HG02840 (cell line): ENCODE data around the gene PLXNA3.

Experiments used
- ATAC-seq: cut with Tn5 transposase; IDR thresholded peaks from one replicate; pipeline ENCODE4 v1.9.1; 2021; ENCODE audit warnings: mild to moderate bottlenecking, moderate library complexity, moderate number of reproducible peaks; ENCODE audit not compliant: unreplicated experiment, low FRiP score

The PLXNA3 gene

DNA sequence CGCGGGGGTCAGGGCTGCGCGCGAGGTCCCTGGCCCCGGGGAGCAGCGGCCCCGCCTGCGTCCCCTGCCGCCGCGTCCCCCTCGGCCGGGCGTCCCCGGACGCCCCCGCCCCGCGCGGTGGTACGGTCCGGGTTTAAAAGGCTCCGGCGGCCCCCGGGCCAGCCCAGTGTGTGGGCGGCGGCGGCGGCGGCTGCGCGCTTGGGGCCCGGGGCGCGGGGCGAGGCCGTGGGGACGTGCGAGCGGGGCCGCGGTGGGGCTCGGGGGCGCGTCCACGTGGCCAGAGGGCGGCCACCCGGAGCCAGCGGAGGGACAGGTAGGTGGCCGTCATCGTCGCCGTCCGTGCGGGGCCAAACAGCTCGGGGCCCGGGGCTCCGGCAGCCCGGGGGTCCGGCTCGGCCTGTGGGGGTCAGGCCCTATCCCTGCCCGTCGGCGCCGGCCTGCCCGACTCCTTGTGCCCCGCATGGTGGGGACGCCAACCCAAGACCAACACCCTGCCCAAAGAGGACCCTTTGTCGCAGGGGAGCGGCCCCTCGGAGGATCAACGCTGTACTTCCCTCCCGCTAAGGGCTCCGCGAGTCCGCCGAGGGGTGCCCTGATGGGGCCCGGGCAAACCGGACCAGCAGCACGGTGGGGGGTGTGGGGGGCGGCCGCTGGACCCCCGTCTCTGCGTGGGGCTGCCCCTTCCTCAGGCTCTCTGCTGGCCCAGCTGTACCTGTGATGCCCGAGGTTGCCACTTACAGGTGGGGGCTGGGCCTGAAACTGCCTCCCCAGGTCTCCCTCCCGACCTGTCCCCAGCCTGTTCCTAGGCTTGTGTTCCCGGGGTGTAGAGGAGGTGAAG lies at the start of gene PLXNA3:
TSS of gene PLXNA3 (plus strand) at position 166 of the 838 bp plus-strand sequence. CDS start 1,903 bp downstream, outside the sequence.
- ATAC-seq: peak; percentile 54

- ATAC-seq: no peak
These were observed 49.3 kb upstream of the PLXNA3 start for GRCh38 chrX:154408659-154409221.

DNA sequence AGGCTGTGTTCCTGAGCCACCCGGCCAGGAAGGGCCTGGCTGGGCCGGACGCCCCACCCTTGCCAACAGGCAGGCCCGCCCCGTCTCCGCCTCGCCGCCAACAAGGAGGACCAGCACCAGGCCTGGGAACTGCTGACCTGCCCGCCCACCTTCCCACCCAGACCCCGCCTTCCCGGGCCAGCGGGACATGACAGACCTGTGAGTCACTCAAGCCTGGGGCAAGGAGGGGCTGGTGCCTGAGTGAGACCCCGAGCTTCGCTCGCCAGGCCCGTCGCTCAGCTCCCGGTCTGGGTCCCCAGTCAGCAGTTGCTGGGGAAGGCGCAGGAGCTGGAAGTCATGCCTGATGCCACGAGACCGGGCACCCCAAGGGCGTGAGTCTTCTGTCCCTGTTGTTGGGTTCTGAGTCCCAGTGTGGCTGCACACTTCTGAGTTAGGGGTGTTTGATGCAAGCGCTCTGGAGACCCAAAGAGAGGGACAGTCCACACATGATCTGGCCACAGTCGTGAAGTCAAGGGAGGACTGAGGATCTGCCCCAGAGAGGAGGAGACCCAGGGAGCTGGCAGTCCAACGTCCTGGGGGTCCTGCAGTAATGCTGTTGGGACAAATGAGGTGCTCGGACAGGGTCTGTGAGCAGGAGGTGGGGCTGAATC lies 48.7 kb upstream of the PLXNA3 start, which contains the start of gene DNASE1L1:
TSS of gene DNASE1L1 (minus strand) at position 33 of the 650 bp plus-strand sequence. CDS start 3,686 bp downstream, outside the sequence.
- ATAC-seq: no peak

GRCh38 chrX:154411981-154412340 lies 46.1 kb upstream of the PLXNA3 start:
- no peak for ATAC-seq

- ATAC-seq: no peak
These were observed 45.6 kb upstream of the PLXNA3 start for GRCh38 chrX:154412468-154412867.

GRCh38 chrX:154413142-154413541 lies 44.9 kb upstream of the PLXNA3 start:
- ATAC-seq: no peak

GRCh38 chrX:154417157-154417556 lies 40.9 kb upstream of the PLXNA3 start:
- no peak for ATAC-seq

DNA sequence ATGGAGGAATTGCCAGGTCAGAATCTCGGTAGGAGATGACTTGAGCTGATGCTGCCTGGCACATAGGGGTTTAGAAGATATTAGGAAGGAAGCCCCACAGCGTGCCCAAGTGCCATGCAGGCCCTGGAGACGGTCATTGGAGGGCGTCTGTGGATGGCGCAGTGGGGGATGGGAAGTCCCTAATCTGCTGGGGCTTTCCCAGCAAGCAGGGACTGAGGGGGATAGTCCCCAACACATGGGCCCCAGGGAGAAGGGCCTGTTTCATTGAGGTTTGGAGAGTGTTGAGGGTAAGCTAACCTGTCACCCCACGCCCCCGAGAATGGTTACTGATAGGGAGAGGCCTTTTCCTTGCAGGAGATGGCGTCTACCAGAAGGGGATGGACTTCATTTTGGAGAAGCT lies 38.9 kb upstream of the PLXNA3 start:
- ATAC-seq: no peak

DNA sequence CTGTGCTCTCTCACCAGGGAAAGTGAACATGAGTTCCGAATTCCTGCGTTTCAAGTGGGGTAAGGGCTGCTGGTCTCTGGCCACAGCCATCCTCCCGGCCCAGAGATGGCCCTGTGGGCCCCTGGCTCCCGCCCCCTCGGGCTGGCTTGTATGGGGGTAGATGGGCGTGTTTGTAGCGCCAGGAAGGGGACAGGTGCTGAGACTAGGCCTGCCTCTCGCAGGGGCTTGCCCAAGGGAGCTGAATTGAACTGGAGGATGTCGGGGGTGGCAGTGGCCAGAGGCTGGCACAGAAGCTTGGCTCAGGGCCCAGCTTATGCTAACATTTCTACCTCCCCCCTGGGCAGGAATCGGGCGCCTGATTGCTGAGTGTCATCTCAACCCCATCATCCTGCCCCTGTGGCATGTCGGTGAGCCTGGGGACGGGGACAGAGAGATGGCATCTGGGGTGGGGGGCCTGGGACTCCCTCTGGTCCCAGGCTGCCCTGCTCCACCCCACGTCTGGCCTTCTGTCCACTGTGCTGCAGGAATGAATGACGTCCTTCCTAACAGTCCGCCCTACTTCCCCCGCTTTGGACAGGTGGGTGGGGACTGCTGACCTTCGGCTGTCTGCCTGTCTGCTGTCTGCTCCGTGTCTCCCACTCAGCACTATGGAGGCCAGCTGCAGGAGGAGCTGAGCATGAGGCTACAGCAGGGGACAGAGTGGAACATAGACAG lies 38.2 kb upstream of the PLXNA3 start:
- ATAC-seq: no peak

GRCh38 chrX:154420402-154420756 lies 37.7 kb upstream of the PLXNA3 start:
- no peak for ATAC-seq

DNA sequence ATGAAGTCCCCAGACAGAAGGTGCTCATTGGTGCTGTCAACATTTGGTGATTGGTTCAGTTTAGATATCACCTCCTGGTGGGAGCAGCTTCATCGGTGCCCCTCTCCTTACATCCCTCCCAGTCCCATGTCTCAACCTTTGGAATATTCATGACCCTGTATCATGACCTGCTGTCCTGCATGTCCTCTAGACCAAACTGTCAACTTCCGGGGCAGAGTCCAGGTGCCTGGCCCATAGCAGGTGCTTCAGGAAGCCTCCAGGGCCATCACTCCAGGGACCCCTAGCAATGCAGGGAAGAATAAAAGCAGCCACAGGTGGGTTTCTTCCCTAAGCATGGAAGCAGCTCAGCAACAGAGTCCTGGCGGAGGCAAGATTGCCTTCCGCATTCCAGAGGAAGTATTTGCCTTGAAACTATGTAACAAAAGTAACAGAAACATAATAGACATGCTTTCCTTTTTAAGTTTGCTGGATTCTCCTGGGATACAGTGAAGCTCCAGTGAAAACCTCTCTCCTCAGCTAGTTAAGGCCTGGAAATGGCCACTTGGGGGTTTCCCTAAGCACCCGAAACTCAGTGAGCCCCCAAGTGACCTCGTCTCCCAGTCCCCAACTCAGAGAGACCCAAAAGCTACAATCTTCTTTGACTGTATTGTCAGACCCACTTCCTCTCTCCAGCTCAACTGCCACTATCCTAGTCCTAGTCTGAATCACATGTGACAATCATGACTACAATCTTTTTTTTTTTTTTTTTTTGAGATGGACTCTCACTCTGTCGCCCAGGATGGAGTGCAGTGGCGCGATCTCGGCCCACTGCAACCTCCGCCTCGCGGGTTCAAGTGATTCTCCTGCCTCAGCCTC lies 30.9 kb upstream of the PLXNA3 start:
- no peak for ATAC-seq

DNA sequence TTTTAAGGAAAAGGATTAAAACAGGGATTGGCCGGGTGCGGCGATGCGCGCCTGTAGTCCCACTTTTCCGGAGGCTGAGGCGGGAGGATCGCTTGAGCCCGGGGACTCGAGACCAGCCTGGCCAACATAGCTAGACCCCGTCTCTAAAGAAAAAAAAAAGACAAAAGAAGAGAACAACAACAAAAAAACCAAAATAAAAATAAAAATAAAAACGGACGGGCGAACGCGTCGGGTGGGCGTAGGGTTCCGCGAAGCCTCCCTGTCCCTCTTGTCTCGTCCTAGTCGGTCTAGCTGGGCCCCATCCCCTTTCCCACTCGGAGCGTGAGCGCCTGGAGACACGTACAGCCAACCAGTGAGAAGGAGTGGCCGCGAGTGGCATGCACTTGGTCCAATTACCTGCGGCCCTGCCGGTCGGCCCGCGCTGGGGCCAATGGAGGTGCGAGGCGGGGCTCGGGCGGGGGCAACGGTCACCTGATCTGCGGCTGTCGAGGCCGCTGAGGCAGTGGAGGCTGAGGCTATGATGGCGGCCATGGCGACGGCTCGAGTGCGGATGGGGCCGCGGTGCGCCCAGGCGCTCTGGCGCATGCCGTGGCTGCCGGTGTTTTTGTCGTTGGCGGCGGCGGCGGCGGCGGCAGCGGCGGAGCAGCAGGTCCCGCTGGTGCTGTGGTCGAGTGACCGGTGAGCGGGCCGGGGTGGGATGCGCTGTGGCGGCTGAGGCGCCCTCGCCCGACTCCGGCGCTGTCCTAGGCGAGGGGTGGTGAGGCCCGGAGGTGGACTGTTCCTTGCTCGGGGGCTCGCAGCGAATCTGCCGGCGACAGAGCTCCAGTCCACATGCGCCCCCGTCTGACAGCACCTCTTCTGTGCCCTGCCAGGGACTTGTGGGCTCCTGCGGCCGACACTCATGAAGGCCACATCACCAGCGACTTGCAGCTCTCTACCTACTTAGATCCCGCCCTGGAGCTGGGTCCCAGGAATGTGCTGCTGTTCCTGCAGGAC lies 29.6 kb upstream of the PLXNA3 start, which contains the start of gene ATP6AP1:
TSS of gene ATP6AP1 (plus strand) at position 502 of the 996 bp plus-strand sequence. CDS start at position 518, 16 bp downstream.
- ATAC-seq: peak; percentile 90

GRCh38 chrX:154429711-154430110 lies 28.4 kb upstream of the PLXNA3 start:
- no peak for ATAC-seq

GRCh38 chrX:154430479-154430878 lies 27.6 kb upstream of the PLXNA3 start:
- no peak for ATAC-seq

DNA sequence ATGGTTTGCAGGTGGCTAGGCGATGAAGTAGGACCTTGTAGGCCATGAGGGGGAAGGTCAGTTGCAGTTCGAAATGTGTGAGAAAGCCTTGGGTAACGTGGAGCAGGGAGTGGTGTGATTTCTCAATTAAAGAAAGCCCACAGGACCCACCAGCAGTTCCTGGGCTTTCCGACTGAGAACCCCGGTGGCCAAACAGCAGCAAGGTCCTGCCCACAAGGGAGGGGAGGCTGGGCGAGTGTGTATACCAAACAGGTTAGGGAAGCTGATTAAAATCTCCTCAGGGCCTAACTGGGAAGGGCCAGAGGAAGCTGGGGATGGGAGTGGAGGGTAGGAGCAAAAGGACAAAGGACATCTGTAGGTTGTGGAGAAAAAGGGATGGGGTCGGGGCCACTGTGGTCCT lies 27.2 kb upstream of the PLXNA3 start:
- ATAC-seq: no peak

GRCh38 chrX:154431341-154431740 lies 26.7 kb upstream of the PLXNA3 start:
- no peak for ATAC-seq

DNA sequence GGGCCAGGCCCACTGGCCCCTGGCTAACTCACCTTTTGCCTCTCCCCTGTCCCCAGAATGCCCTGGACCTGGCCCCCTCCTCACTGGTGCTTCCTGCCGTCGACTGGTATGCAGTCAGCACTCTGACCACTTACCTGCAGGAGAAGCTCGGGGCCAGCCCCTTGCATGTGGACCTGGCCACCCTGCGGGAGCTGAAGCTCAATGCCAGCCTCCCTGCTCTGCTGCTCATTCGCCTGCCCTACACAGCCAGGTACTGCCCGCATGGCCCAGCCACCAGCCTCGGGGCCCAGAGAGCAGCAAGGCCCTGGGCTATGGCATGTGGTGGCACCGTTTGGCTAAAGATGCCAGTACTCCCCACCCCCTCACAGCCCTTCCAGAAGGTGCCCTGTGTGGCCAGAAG lies 25.9 kb upstream of the PLXNA3 start:
- no peak for ATAC-seq

GRCh38 chrX:154433605-154434004 lies 24.5 kb upstream of the PLXNA3 start:
- ATAC-seq: no peak
